GM21786 (cell line): ENCODE data around the gene EYA2.
"Not testable (repeated sequence)": the region's sequence is repeated elsewhere in the genome, so short reads cannot be mapped to it uniquely, and the experiment has no call there.

Experiments used
- ATAC-seq: cut with Tn5 transposase; IDR thresholded peaks from one replicate; pipeline ENCODE4 v1.9.1; 2021; ENCODE audit not compliant: unreplicated experiment

Gene EYA2

GRCh38 chr20:46894579-46894958, at the start of gene EYA2:
EYA2 (plus strand) TSS chr20:46894843; CDS start chr20:46990011, 95,168 bp downstream.
- no peak for ATAC-seq

- no peak for ATAC-seq
These were observed 49.7 kb upstream of the EYA2 start for GRCh38 chr20:46844965-46845364.

- no peak for ATAC-seq
These were observed 45.4 kb upstream of the EYA2 start for GRCh38 chr20:46849269-46849668.

- no peak for ATAC-seq
These were observed 44.9 kb upstream of the EYA2 start for GRCh38 chr20:46849751-46850150.

- ATAC-seq: no peak
These were observed 44.2 kb upstream of the EYA2 start for GRCh38 chr20:46850416-46850815.

- ATAC-seq: no peak
These were observed 43.7 kb upstream of the EYA2 start for GRCh38 chr20:46850896-46851295.

GRCh38 chr20:46851746-46852145, 42.9 kb upstream of the EYA2 start:
- ATAC-seq: no peak

- ATAC-seq: no peak
These were observed 42.3 kb upstream of the EYA2 start for GRCh38 chr20:46852313-46852712.

GRCh38 chr20:46853926-46854325, 40.7 kb upstream of the EYA2 start:
- no peak for ATAC-seq

GRCh38 chr20:46857061-46857831, 37.4 kb upstream of the EYA2 start:
- no peak for ATAC-seq

GRCh38 chr20:46865824-46866223, 28.8 kb upstream of the EYA2 start:
- no peak for ATAC-seq

GRCh38 chr20:46870041-46870440, 24.6 kb upstream of the EYA2 start:
- no peak for ATAC-seq

GRCh38 chr20:46872328-46873211, 22.1 kb upstream of the EYA2 start:
- ATAC-seq: no peak

- no peak for ATAC-seq
These were observed 19.6 kb upstream of the EYA2 start for GRCh38 chr20:46875059-46875458.

GRCh38 chr20:46879386-46879785, 15.3 kb upstream of the EYA2 start:
- no peak for ATAC-seq

GRCh38 chr20:46879963-46880362, 14.7 kb upstream of the EYA2 start:
- not testable (repeated sequence) for ATAC-seq

GRCh38 chr20:46883892-46884291, 10.8 kb upstream of the EYA2 start:
- ATAC-seq: no peak

- no peak for ATAC-seq
These were observed 4.0 kb upstream of the EYA2 start for GRCh38 chr20:46890682-46891081.

GRCh38 chr20:46893051-46893450, 1.6 kb upstream of the EYA2 start:
- ATAC-seq: no peak

- ATAC-seq: no peak
These were observed 615 bp upstream of the EYA2 start for GRCh38 chr20:46893877-46894578.
